GM12801 (cell line): ENCODE data around the gene UBE2U.

ENCODE experiments used
- CTCF ChIP-seq: IDR thresholded peaks from one replicate; pipeline ENCODE4 v1.5.1; 2011; ENCODE audit warnings: control low read depth; ENCODE audit not compliant: insufficient read length; ENCODE audit errors: extremely low read depth

UBE2U gene

DNA sequence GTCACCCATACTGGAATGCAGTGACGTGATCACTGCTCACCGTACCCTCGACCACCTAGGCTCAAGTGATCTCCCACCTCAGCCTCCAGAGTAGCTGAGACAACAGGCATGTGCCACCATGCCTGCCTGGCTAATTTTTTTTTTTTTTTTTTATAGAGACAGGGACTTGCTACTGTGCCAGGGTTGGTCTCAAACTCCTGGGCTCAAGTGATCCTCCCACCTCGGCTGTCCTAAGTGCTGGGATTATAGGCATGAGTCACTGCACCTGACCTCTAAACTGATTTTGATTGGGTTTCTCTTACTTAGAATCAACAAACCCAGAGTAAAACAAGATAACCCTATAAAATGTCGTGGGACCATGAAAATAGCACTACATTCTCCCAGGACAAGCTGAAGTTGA is 112.0 kb downstream of the UBE2U start:
- no peak for TF ChIP-seq CTCF
